Measurements from ENCODE around the gene FAM222A.
A peak's percentile ranks its signal among the peaks of the same experiment; 100 is the strongest.

The FAM222A gene

GRCh38 chr12:109770861-109771670, 57.4 kb downstream of the FAM222A start:
- TF ChIP-seq CTCF (IDR thresholded peaks at IDR 0.05; ENCODE audit: low read depth, low read length, missing control alignments): no peak
- DNase-seq (ENCODE audit: low read depth): no peak
- no peak overlapping the region for H3K4me3 ChIP-seq (ENCODE audit: low read depth, low read length)

DNA sequence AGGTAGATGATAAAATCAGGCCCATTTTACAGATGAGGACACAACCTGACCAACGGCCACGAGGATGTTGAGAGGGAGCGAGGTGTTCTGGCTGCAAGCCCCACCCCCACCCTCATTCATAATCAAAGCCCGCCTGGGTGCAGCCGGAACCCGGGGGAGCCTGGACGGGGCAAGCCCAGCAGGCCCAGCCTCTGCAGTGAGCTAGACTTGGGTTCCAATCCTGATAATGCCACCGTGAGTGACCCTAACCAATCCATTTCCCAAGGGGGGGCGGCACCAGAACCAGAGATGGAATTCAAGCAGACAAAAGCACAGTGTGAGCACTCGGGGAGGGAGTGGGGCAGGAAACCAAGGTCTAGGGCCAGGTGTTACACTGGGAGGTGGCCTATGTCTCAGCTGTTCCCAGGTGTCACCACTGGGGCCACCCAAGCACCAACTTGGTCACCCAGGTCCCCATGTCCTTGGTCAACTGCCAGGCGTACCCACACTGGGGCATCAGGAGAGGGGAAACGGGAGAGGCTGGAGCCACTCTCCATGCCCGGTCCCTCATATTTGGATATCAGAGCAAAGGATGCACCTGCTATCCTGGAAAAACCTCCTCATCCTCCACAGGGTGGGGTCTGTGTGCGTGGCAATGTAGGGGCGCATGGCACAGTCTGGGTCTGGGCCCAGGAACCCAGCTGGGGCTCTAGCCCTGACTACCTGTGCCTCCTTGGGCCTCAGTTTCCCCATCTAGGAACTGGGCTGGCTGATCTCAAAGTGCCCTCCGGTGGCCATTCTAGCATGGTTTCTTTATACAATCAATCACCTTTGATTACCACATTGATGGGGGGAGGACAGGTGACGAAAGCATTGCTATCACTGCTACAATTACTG, 58.4 kb downstream of the FAM222A start:
- no peak overlapping the region for H3K4me3 ChIP-seq (ENCODE audit: low read depth, low read length)
- TF ChIP-seq CTCF (IDR thresholded peaks at IDR 0.05; ENCODE audit: low read depth, low read length, missing control alignments): no peak

DNA sequence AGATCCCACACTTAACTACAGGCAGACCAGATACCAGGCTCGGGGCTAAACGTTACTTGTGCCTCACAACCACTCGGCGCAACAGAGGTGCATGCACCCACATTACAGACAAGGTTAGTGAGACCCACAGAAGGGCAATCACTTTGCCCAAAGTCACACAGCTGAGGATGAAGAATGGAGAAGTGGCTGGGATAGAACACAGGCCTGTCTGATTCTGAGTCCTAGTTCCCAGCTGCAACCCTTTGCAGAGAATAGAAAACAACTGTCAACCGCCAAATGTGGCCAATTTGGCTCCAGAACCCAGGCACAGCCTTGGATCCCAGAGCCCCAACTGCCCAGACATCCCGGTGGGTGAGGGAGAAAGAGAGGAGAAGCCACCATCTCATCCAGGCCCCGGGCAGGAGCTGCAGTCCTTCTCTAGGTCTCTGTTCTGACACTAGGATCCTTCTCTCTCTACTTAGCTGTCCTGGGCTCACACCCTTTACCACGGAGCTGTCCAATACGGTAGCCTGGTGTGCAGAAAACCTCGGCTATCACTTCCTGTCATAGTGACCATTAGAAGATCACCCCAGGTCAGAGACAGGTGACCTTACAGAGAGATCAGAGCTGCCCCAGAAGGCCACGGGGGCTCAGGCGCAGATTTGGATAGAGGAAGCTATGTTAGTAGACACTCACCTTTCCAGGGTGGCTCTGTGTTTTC, 59.1 kb downstream of the FAM222A start:
- no peak for DNase-seq (ENCODE audit: low read depth)
- TF ChIP-seq CTCF (IDR thresholded peaks at IDR 0.05; ENCODE audit: low read depth, low read length, missing control alignments): no peak
- no peak overlapping the region for H3K4me3 ChIP-seq (ENCODE audit: low read depth, low read length)

More for the DNA sequence above, 58.4 kb downstream of the FAM222A start:
- no peak for DNase-seq (ENCODE audit: low read depth)

DNA sequence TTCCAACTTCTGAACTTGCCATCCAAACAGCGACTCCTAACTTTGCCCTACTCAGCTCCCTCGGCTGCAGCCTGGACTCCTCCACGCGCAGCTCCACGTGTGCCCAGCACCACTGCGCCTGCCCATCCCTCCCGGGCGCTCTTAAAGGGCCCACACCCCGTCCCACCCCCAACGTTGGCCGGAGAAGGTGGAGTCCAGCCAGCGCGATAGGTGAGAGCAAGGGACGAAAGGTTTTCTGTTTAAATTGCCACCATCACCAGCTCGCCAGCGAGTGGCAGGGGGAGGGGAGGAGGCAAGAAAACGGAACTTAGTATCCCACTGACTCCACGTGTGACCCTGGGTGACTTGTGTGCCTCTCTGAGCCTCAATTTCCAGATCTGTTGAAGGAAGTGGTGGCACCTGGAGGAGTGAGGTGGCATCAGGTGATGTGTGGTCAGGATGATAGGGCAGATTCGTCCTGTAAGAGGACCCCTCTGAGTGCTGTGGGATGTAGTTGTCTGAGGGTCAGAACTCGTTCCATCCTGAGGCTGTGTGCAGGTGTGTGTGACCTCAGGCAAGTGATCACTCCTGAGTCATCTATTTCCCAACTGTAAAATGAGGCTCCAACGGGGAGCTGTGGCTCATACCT, 59.9 kb downstream of the FAM222A start:
- DNase-seq (ENCODE audit: low read depth): no peak
- H3K4me3 ChIP-seq (ENCODE audit: low read depth, low read length): no peak overlapping the region
- no peak for TF ChIP-seq CTCF (IDR thresholded peaks at IDR 0.05; ENCODE audit: low read depth, low read length, missing control alignments)

- TF ChIP-seq CTCF (IDR thresholded peaks at IDR 0.05; ENCODE audit: low read depth, low read length, missing control alignments): peak; percentile 97
- no peak overlapping the region for H3K4me3 ChIP-seq (ENCODE audit: low read depth, low read length)
- DNase-seq (ENCODE audit: low read depth): no peak
These were observed 61.7 kb downstream of the FAM222A start for GRCh38 chr12:109775172-109775881.

- no peak for TF ChIP-seq CTCF (IDR thresholded peaks at IDR 0.05; ENCODE audit: low read depth, low read length, missing control alignments)
- no peak for DNase-seq (ENCODE audit: low read depth)
- H3K4me3 ChIP-seq (ENCODE audit: low read depth, low read length): no peak overlapping the region
These were observed 63.0 kb downstream of the FAM222A start for GRCh38 chr12:109776624-109777023.
